ENCODE measurements around the gene NT5E. TPM values are rescaled to one million over a fixed set of nuclear protein-coding genes. Genes with fewer than 3 reads are reported as not detected.

NT5E gene
- total and polyA plus RNA-seq, 9 donors, result 29.3 to 68.7 (median 47.4) TPM

- H3K36me3 ChIP-seq, result no peaks in the 10 kb centered on the region
- WGBS, 3 donors, result 75 to 82% (median 77%) methylated on average over 1 of the region's 1 CpG
- no peak overlapping the region for H3K4me3 ChIP-seq
- TF ChIP-seq POLR2A (IDR thresholded peaks at IDR 0.05) (no peak), EP300 (IDR thresholded peaks at IDR 0.05) (no peak), CTCF (IDR thresholded peaks at IDR 0.05) (no peak)
- H3K27me3 ChIP-seq, result no peaks in the 10 kb centered on the region
- no peaks in the 10 kb centered on the region for H3K4me1 ChIP-seq (ENCODE audit: insufficient read depth)
- no peaks in the 10 kb centered on the region for H3K9me3 ChIP-seq
- H3K27ac ChIP-seq, result no peak overlapping the region
- no peak for DNase-seq
- intact Hi-C loops (cut with DNase I), result loop anchor here in 1 of 4 donors (5.0 kb wide), 1 partner anchor 141 kb away; no protein-coding TSS in a partner anchor
These were observed 43.5 kb downstream of the NT5E start for GRCh38 chr6:85493389-85493788.

GRCh38 chr6:85494547-85495536 lies 45.0 kb downstream of the NT5E start:
- H3K4me3 ChIP-seq, result no peak overlapping the region
- intact Hi-C loops (cut with DNase I), result loop anchor here in 1 of 4 donors (5.0 kb wide), 1 partner anchor 143 kb away; no protein-coding TSS in a partner anchor
- no peak for DNase-seq
- H3K4me1 ChIP-seq (ENCODE audit: insufficient read depth), result no peaks in the 10 kb centered on the region
- 52 to 58% (median 58%) methylated on average over 5 of the region's 5 CpGs for WGBS, 3 donors
- no peaks in the 10 kb centered on the region for H3K9me3 ChIP-seq
- H3K27ac ChIP-seq, result no peak overlapping the region
- H3K36me3 ChIP-seq, result no peaks in the 10 kb centered on the region
- no peak for TF ChIP-seq POLR2A (IDR thresholded peaks at IDR 0.05)
- TF ChIP-seq CTCF (IDR thresholded peaks at IDR 0.05), result no peak
- no peak for TF ChIP-seq EP300 (IDR thresholded peaks at IDR 0.05)
- H3K27me3 ChIP-seq, result no peaks in the 10 kb centered on the region

- Histone ChIP-seq H3K4me1 (ENCODE audit: insufficient read depth) (no peaks in the 10 kb centered on the region), H3K36me3 (no peaks in the 10 kb centered on the region), H3K27me3 (no peaks in the 10 kb centered on the region), H3K27ac (no peak overlapping the region), H3K9me3 (no peaks in the 10 kb centered on the region), H3K4me3 (no peak overlapping the region)
- intact Hi-C loops (cut with DNase I), result no loop called here
- TF ChIP-seq CTCF (IDR thresholded peaks at IDR 0.05) (no peak), EP300 (IDR thresholded peaks at IDR 0.05) (no peak), POLR2A (IDR thresholded peaks at IDR 0.05) (no peak)
- no peak for DNase-seq
- 88 to 93% (median 91%) methylated on average over 8 of the region's 8 CpGs for WGBS, 3 donors
These were observed 46.2 kb downstream of the NT5E start for GRCh38 chr6:85496009-85496579.

GRCh38 chr6:85496856-85497255 lies 47.0 kb downstream of the NT5E start:
- WGBS, 3 donors, result 92 to 96% (median 96%) methylated on average over 5 of the region's 5 CpGs
- DNase-seq, result no peak
- intact Hi-C loops (cut with DNase I), result no loop called here
- Histone ChIP-seq H3K9me3 (no peaks in the 10 kb centered on the region), H3K27me3 (no peaks in the 10 kb centered on the region), H3K27ac (no peak overlapping the region), H3K4me1 (ENCODE audit: insufficient read depth) (no peaks in the 10 kb centered on the region), H3K36me3 (no peaks in the 10 kb centered on the region), H3K4me3 (no peak overlapping the region)
- TF ChIP-seq EP300 (IDR thresholded peaks at IDR 0.05) (no peak), CTCF (IDR thresholded peaks at IDR 0.05) (no peak), POLR2A (IDR thresholded peaks at IDR 0.05) (no peak)
